Astrocyte (in vitro differentiated cells and primary cell): ENCODE results near the gene DNAH17. TPM values are rescaled to one million over a fixed set of nuclear protein-coding genes. Genes with fewer than 3 reads are reported as not detected.

Source experiments
- DNase-seq: peaks from one replicate; pipeline ENCODE4 v3.0.0-alpha.2; 2010; ENCODE audit warnings: low read depth
- FAIRE-seq: peaks from 2 replicates; lab custom pipeline; 2011; peaks lifted over from hg19 to GRCh38; lab: Jason Lieb, UNC
- H2AFZ ChIP-seq: 2 replicates; pipeline ENCODE4 v1.6.0; 2012; ENCODE audit warnings: low read depth, low read length, inconsistent platforms
- H3K27ac ChIP-seq: 2 replicates; pipeline ENCODE4 v1.5.1; 2011; ENCODE audit warnings: low read depth, low read length, inconsistent platforms
- H3K27me3 ChIP-seq: 2 replicates; pipeline ENCODE4 v1.6.0; 2011; ENCODE audit warnings: low read length, inconsistent platforms; ENCODE audit not compliant: insufficient read depth
- H3K36me3 ChIP-seq: 2 replicates; pipeline ENCODE4 v1.5.1; 2011; ENCODE audit warnings: low read length, inconsistent platforms; ENCODE audit not compliant: insufficient read depth
- H3K4me1 ChIP-seq: 2 replicates; pipeline ENCODE4 v1.5.1; 2011; ENCODE audit warnings: low read length, inconsistent platforms; ENCODE audit not compliant: insufficient read depth
- H3K4me2 ChIP-seq: 2 replicates; pipeline ENCODE4 v1.6.0; 2012; ENCODE audit warnings: low read length, inconsistent platforms
- H3K4me3 ChIP-seq: 2 replicates; pipeline ENCODE4 v1.5.1; 2011; ENCODE audit warnings: low read depth, mild to moderate bottlenecking, low read length, inconsistent platforms; ENCODE audit not compliant: insufficient read depth
- H3K79me2 ChIP-seq: 2 replicates; pipeline ENCODE4 v1.6.0; 2012; ENCODE audit warnings: mild to moderate bottlenecking, low read length, inconsistent platforms; ENCODE audit not compliant: insufficient read depth
- H3K9ac ChIP-seq: 2 replicates; pipeline ENCODE4 v1.6.0; 2012; ENCODE audit warnings: mild to moderate bottlenecking, low read length, inconsistent platforms
- H3K9me3 ChIP-seq: 2 replicates; pipeline ENCODE4 v1.5.1; 2012; ENCODE audit warnings: low read depth, mild to moderate bottlenecking, low read length, inconsistent platforms; ENCODE audit not compliant: insufficient read depth
- H4K20me1 ChIP-seq: 2 replicates; pipeline ENCODE4 v1.6.0; 2012; ENCODE audit warnings: low read length, inconsistent platforms; ENCODE audit not compliant: insufficient read depth
- H3K27ac Mint-ChIP-seq: one replicate; pipeline ENCODE4 v1.8.0; 2021; ENCODE audit warnings: mild to moderate bottlenecking, mixed read lengths; ENCODE audit not compliant: unreplicated experiment
- H3K27me3 Mint-ChIP-seq: one replicate; pipeline ENCODE4 v1.8.0; 2021; ENCODE audit warnings: low read depth, mixed read lengths; ENCODE audit not compliant: unreplicated experiment
- H3K36me3 Mint-ChIP-seq: one replicate; pipeline ENCODE4 v1.8.0; 2021; ENCODE audit warnings: low read depth, mixed read lengths; ENCODE audit not compliant: unreplicated experiment
- H3K4me1 Mint-ChIP-seq: one replicate; pipeline ENCODE4 v1.8.0; 2021; ENCODE audit warnings: low read depth, mixed read lengths; ENCODE audit not compliant: unreplicated experiment
- H3K4me3 Mint-ChIP-seq: one replicate; pipeline ENCODE4 v1.8.0; 2021; ENCODE audit warnings: mild to moderate bottlenecking, moderate library complexity, mixed read lengths; ENCODE audit not compliant: unreplicated experiment
- H3K9me3 Mint-ChIP-seq: one replicate; pipeline ENCODE4 v1.8.0; 2021; ENCODE audit warnings: mild to moderate bottlenecking, mixed read lengths; ENCODE audit not compliant: unreplicated experiment
- EZH2 ChIP-seq: IDR thresholded peaks from 2 replicates; pipeline ENCODE4 v1.6.1; 2012; ENCODE audit warnings: mild to moderate bottlenecking, low read length, inconsistent platforms; ENCODE audit not compliant: insufficient read depth
- total RNA-seq: library from RNA; stranded (reverse); gene quantifications from 2 replicates; pipeline ENCODE4 v1.2.1, GENCODE V29; 2021
- TF ChIP-seq, protein P1 (sequence below): IDR thresholded peaks from 2 replicates; pipeline ENCODE4 v1.5.1; 2011; ENCODE audit warnings: low read depth, mild to moderate bottlenecking, inconsistent platforms, low read length, moderate library complexity; ENCODE audit not compliant: insufficient read depth

DNAH17 gene
- total RNA-seq, 1 donor from 2014 or later = 0.14 TPM

DNA sequence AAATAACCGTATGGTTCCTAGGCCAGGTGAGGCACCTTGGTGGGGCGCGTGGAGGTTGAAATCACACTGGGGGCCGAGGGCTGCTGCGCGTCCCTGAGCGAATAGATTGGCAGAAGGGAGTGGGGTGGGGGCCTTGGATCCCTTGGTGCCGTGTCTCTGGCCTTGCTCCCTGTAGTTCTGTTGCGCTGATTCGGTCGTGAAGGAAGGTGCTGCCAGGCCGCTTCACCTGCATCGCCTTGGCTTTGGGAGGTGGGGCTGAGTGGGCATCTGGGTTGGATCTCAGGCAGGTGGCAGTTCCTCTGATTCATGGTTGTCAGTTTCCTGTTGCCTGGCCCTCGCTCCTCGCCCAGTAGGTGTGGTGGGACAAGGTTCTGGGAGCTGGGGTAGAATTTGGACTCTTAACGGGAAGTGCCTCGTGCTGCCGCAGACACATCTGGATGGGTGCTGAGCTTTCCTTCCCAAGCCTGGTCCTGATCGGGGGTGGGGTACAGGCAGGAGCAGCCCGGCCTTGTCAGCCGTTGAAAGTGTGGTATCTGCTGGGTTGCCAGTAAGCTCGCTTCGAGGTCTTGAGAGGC, 168.6 kb downstream of the DNAH17 start:
- no peak for FAIRE-seq
- no peak overlapping the region for H3K27ac ChIP-seq

DNA sequence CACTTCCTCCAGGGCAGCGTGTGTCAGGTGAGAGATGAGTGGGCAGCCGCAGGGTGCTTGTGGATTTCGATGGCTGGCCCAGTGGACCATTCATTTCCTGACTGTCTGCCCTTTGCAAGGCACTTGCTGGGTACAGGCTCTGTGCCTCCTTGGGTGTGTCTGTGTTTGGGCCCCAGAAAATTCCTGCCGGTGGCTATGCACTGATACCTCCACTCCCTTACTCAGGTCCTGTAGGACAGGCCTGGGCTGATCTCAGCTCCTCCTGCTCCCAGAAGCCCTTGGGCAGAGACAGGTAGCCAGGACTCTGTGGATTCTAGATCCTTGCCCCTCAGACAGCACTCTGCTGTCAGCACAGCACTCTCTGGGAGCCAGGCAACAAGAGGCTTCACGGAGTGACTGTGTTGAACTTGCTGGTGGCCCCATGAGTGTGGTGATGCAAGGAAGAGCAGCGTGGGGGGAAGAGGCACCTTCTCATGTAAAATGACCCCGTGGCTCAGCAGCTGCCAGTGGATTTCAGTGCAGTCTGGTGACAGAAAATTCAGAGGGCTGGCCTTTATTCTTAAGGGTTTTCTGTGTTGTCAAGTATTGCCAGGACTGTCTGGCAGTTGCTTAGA, 169.7 kb downstream of the DNAH17 start:
- Histone ChIP-seq H3K79me2 (peaks cover 77% of the 10 kb centered on the region), H3K36me3 (peaks cover 10% of the 10 kb centered on the region), H3K9ac (no peak overlapping the region)

More for the DNA sequence above, 168.6 kb downstream of the DNAH17 start:
- Histone ChIP-seq H3K36me3 (peaks cover 7% of the 10 kb centered on the region), H3K27me3 (no peaks in the 10 kb centered on the region), H3K9ac (no peak overlapping the region), H3K79me2 (peaks cover 88% of the 10 kb centered on the region), H2AFZ (no peak overlapping the region), H4K20me1 (peaks cover 82% of the 10 kb centered on the region), H3K9me3 (no peaks in the 10 kb centered on the region), H3K4me3 (no peak overlapping the region), H3K4me2 (no peak overlapping the region), H3K4me1 (no peaks in the 10 kb centered on the region)
- Mint-ChIP-seq H3K4me1 (peaks cover 30% of the 10 kb centered on the region), H3K27me3 (no peaks in the 10 kb centered on the region), H3K27ac (no peak overlapping the region), H3K4me3 (peak overlapping the region; percentile 40), H3K9me3 (no peaks in the 10 kb centered on the region), H3K36me3 (peaks cover 18% of the 10 kb centered on the region)
- DNase-seq = no peak
- no peak for TF ChIP-seq EZH2
- TF ChIP-seq, protein P1, sequence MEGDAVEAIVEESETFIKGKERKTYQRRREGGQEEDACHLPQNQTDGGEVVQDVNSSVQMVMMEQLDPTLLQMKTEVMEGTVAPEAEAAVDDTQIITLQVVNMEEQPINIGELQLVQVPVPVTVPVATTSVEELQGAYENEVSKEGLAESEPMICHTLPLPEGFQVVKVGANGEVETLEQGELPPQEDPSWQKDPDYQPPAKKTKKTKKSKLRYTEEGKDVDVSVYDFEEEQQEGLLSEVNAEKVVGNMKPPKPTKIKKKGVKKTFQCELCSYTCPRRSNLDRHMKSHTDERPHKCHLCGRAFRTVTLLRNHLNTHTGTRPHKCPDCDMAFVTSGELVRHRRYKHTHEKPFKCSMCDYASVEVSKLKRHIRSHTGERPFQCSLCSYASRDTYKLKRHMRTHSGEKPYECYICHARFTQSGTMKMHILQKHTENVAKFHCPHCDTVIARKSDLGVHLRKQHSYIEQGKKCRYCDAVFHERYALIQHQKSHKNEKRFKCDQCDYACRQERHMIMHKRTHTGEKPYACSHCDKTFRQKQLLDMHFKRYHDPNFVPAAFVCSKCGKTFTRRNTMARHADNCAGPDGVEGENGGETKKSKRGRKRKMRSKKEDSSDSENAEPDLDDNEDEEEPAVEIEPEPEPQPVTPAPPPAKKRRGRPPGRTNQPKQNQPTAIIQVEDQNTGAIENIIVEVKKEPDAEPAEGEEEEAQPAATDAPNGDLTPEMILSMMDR = no peak

More for the DNA sequence above, 169.7 kb downstream of the DNAH17 start:
- H2AFZ ChIP-seq = no peak overlapping the region
- Mint-ChIP-seq H3K36me3 (peaks cover 19% of the 10 kb centered on the region), H3K4me3 (no peak overlapping the region), H3K9me3 (no peaks in the 10 kb centered on the region), H3K4me1 (peaks cover 23% of the 10 kb centered on the region), H3K27me3 (no peaks in the 10 kb centered on the region), H3K27ac (no peak overlapping the region)
- no peaks in the 10 kb centered on the region for H3K27me3 ChIP-seq
- H3K27ac ChIP-seq = no peak overlapping the region
- H3K4me3 ChIP-seq = no peak overlapping the region
- no peak overlapping the region for H3K4me2 ChIP-seq
- H3K9me3 ChIP-seq = no peaks in the 10 kb centered on the region
- no peak for TF ChIP-seq EZH2
- TF ChIP-seq, protein P1 = no peak
- FAIRE-seq (no peak), DNase-seq (no peak)
- no peaks in the 10 kb centered on the region for H3K4me1 ChIP-seq
- peaks cover 81% of the 10 kb centered on the region for H4K20me1 ChIP-seq
